HEK293 (cell line): Measurements from ENCODE around the gene NME3.
A peak's percentile ranks its signal among the peaks of the same experiment; 100 is the strongest.

Source experiments
- HOXA7 ChIP-seq: sonication (generic); formaldehyde crosslinking; IDR thresholded peaks from 2 replicates; pipeline ENCODE4 v1.8.1; 2022; ENCODE audit warnings: missing genetic modification reagents, borderline replicate concordance
- INSM2 ChIP-seq: fragments of 450-650 bp; formaldehyde crosslinking; IDR thresholded peaks from 2 replicates; pipeline ENCODE4 v1.5.1; 2016; ENCODE audit warnings: missing biosample characterization, missing genetic modification characterization
- KLF16 ChIP-seq: fragments of 450-650 bp; formaldehyde crosslinking; IDR thresholded peaks from 2 replicates; pipeline ENCODE4 v1.5.1; 2017; ENCODE audit warnings: missing biosample characterization, missing genetic modification characterization
- PRDM6 ChIP-seq: fragments of 450-650 bp; formaldehyde crosslinking; IDR thresholded peaks from 2 replicates; pipeline ENCODE4 v1.5.1; 2017; ENCODE audit warnings: missing biosample characterization, missing genetic modification characterization
- RBAK ChIP-seq: fragments of 450-650 bp; formaldehyde crosslinking; IDR thresholded peaks from 2 replicates; pipeline ENCODE4 v1.5.1; 2016; ENCODE audit warnings: missing biosample characterization, missing genetic modification characterization
- SP2 ChIP-seq: fragments of 450-650 bp; formaldehyde crosslinking; IDR thresholded peaks from 2 replicates; pipeline ENCODE4 v1.5.1; 2016; ENCODE audit warnings: missing biosample characterization, missing genetic modification characterization
- SP3 ChIP-seq: fragments of 450-650 bp; formaldehyde crosslinking; IDR thresholded peaks from 2 replicates; pipeline ENCODE4 v1.5.1; 2016; ENCODE audit warnings: missing biosample characterization, missing genetic modification characterization
- SP7 ChIP-seq: fragments of 450-650 bp; formaldehyde crosslinking; IDR thresholded peaks from 2 replicates; pipeline ENCODE4 v1.5.1; 2016; ENCODE audit warnings: missing biosample characterization, missing genetic modification characterization
- TRIM28 ChIP-seq: IDR thresholded peaks from 2 replicates; pipeline ENCODE4 v1.6.1; 2011; ENCODE audit warnings: low read length, control low read depth, borderline replicate concordance
- YY2 ChIP-seq: fragments of 450-650 bp; formaldehyde crosslinking; IDR thresholded peaks from 2 replicates; pipeline ENCODE4 v1.5.1; 2016; ENCODE audit warnings: missing biosample characterization, missing genetic modification characterization
- ZBTB44 ChIP-seq: fragments of 450-650 bp; IDR thresholded peaks from 2 replicates; pipeline ENCODE4 v1.5.1; 2018; ENCODE audit warnings: missing biosample characterization, mild to moderate bottlenecking, missing genetic modification characterization
- ZNF146 ChIP-seq: fragments of 450-650 bp; formaldehyde crosslinking; IDR thresholded peaks from 2 replicates; pipeline ENCODE4 v1.5.1; 2016; ENCODE audit warnings: missing biosample characterization, missing genetic modification characterization
- ZNF18 ChIP-seq: fragments of 450-650 bp; formaldehyde crosslinking; IDR thresholded peaks from 2 replicates; pipeline ENCODE4 v1.5.1; 2016; ENCODE audit warnings: missing biosample characterization, missing genetic modification characterization
- ZNF221 ChIP-seq: fragments of 450-650 bp; formaldehyde crosslinking; IDR thresholded peaks from 2 replicates; pipeline ENCODE4 v1.5.1; 2017; ENCODE audit warnings: missing biosample characterization, missing genetic modification characterization, borderline replicate concordance
- ZNF561 ChIP-seq: fragments of 450-650 bp; IDR thresholded peaks from 2 replicates; pipeline ENCODE4 v1.5.1; 2018; ENCODE audit warnings: missing biosample characterization, missing genetic modification characterization, borderline replicate concordance
- ZNF600 ChIP-seq: fragments of 450-650 bp; formaldehyde crosslinking; IDR thresholded peaks from 2 replicates; pipeline ENCODE4 v1.5.1; 2016; ENCODE audit warnings: missing biosample characterization, missing genetic modification characterization
- ZNF654 ChIP-seq: fragments of 450-650 bp; formaldehyde crosslinking; IDR thresholded peaks from 2 replicates; pipeline ENCODE4 v1.5.1; 2016; ENCODE audit warnings: low read depth, missing biosample characterization, missing genetic modification characterization
- ZNF830 ChIP-seq: fragments of 450-650 bp; IDR thresholded peaks from 2 replicates; pipeline ENCODE4 v1.5.0; 2018; ENCODE audit warnings: missing biosample characterization, missing genetic modification characterization, low read depth, mild to moderate bottlenecking, moderate library complexity
- ZSCAN5A ChIP-seq: fragments of 450-650 bp; formaldehyde crosslinking; IDR thresholded peaks from 2 replicates; pipeline ENCODE4 v1.5.1; 2016; ENCODE audit warnings: missing biosample characterization, missing genetic modification characterization
- TF ChIP-seq, protein P1 (sequence below): fragments of 450-650 bp; formaldehyde crosslinking; IDR thresholded peaks from 2 replicates; pipeline ENCODE4 v1.5.1; 2016; ENCODE audit warnings: missing biosample characterization, missing genetic modification characterization, borderline replicate concordance
- TF ChIP-seq, protein P2 (sequence below): fragments of 450-650 bp; formaldehyde crosslinking; IDR thresholded peaks from 2 replicates; pipeline ENCODE4 v1.5.1; 2017; ENCODE audit warnings: missing biosample characterization, missing genetic modification characterization
- TF ChIP-seq, protein P3 (sequence below): fragments of 450-650 bp; formaldehyde crosslinking; IDR thresholded peaks from 2 replicates; pipeline ENCODE4 v1.5.1; 2016; ENCODE audit warnings: missing biosample characterization, missing genetic modification characterization

NME3 gene

DNA sequence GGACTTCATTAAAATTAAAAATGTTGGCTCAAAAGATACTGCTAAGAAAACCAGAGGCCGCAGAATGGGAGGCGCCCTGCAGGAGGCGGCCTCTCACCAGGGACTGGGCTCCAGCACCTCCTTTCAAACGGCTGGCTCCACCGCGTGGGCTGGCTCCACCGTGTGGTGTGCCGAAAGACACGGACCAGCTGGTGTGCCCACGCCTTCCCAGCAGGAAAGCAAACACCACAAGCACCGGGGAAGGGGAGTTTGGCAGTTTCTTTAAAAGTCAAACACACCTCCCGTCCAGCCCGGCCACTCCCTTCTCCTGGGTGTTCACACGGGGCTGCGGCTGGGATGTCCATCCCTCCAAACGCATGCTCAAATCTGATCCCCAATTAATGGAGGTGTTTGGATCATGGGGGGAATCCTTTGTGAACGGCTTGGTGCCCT is 41.4 kb upstream of the NME3 start (continued):
- TF ChIP-seq, protein P1, sequence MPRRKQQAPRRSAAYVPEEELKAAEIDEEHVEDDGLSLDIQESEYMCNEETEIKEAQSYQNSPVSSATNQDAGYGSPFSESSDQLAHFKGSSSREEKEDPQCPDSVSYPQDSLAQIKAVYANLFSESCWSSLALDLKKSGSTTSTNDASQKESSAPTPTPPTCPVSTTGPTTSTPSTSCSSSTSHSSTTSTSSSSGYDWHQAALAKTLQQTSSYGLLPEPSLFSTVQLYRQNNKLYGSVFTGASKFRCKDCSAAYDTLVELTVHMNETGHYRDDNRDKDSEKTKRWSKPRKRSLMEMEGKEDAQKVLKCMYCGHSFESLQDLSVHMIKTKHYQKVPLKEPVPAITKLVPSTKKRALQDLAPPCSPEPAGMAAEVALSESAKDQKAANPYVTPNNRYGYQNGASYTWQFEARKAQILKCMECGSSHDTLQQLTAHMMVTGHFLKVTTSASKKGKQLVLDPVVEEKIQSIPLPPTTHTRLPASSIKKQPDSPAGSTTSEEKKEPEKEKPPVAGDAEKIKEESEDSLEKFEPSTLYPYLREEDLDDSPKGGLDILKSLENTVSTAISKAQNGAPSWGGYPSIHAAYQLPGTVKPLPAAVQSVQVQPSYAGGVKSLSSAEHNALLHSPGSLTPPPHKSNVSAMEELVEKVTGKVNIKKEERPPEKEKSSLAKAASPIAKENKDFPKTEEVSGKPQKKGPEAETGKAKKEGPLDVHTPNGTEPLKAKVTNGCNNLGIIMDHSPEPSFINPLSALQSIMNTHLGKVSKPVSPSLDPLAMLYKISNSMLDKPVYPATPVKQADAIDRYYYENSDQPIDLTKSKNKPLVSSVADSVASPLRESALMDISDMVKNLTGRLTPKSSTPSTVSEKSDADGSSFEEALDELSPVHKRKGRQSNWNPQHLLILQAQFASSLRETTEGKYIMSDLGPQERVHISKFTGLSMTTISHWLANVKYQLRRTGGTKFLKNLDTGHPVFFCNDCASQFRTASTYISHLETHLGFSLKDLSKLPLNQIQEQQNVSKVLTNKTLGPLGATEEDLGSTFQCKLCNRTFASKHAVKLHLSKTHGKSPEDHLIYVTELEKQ (tag by site-specific recombination): no peak
- TF ChIP-seq ZSCAN5A (tag by site-specific recombination) (no peak), ZNF654 (tag by site-specific recombination) (peak; percentile 48), YY2 (tag by site-specific recombination) (no peak), ZBTB44 (tag by site-specific recombination) (0 out of 2 replicates have a peak, but pooled peaks have one; percentile 0), SP7 (tag by site-specific recombination) (0 out of 2 replicates have a peak, but pooled peaks have one; percentile 44), TRIM28 (no peak), HOXA7 (CRISPR knock-in tag) (no peak), ZNF18 (tag by site-specific recombination) (peak; percentile 43; the same call in 1 of the 2 replicates), ZNF600 (tag by site-specific recombination) (peak; percentile 62; the same call in 1 of the 2 replicates), ZNF830 (tag by site-specific recombination) (no peak), ZNF561 (tag by site-specific recombination) (peak; percentile 58; the same call in 1 of the 2 replicates), KLF16 (tag by site-specific recombination) (peak; percentile 62; the same call in 1 of the 2 replicates), RBAK (tag by site-specific recombination) (no peak), ZNF221 (tag by site-specific recombination) (no peak), PRDM6 (tag by site-specific recombination) (no peak), ZNF146 (tag by site-specific recombination) (no peak), SP3 (tag by site-specific recombination) (peak; percentile 48; the same call in 1 of the 2 replicates), INSM2 (tag by site-specific recombination) (no peak), SP2 (tag by site-specific recombination) (peak; percentile 38; the same call in 1 of the 2 replicates)
- TF ChIP-seq, protein P2, sequence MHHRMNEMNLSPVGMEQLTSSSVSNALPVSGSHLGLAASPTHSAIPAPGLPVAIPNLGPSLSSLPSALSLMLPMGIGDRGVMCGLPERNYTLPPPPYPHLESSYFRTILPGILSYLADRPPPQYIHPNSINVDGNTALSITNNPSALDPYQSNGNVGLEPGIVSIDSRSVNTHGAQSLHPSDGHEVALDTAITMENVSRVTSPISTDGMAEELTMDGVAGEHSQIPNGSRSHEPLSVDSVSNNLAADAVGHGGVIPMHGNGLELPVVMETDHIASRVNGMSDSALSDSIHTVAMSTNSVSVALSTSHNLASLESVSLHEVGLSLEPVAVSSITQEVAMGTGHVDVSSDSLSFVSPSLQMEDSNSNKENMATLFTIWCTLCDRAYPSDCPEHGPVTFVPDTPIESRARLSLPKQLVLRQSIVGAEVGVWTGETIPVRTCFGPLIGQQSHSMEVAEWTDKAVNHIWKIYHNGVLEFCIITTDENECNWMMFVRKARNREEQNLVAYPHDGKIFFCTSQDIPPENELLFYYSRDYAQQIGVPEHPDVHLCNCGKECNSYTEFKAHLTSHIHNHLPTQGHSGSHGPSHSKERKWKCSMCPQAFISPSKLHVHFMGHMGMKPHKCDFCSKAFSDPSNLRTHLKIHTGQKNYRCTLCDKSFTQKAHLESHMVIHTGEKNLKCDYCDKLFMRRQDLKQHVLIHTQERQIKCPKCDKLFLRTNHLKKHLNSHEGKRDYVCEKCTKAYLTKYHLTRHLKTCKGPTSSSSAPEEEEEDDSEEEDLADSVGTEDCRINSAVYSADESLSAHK: peak; percentile 72
- TF ChIP-seq, protein P3, sequence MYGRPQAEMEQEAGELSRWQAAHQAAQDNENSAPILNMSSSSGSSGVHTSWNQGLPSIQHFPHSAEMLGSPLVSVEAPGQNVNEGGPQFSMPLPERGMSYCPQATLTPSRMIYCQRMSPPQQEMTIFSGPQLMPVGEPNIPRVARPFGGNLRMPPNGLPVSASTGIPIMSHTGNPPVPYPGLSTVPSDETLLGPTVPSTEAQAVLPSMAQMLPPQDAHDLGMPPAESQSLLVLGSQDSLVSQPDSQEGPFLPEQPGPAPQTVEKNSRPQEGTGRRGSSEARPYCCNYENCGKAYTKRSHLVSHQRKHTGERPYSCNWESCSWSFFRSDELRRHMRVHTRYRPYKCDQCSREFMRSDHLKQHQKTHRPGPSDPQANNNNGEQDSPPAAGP: peak; percentile 96
